Spleen (tissue), 7 donors: ENCODE data around the gene LPIN3.

Experiments
- CTCF ChIP-seq, 11 experiments: fragments of 200-600 bp in 7 of 11; fragments of 450-650 bp in 4 of 11; sonication (generic) in 4 of 11; IDR thresholded peaks in 8 of 11; conservative IDR thresholded peaks in 3 of 11; 1 replicate in 7 of 11; 2 replicates in 4 of 11; pipeline versions ENCODE4 v1.4.0 to v1.8.0; 2016 to 2021; ENCODE audit warnings: antibody characterized with exemption in 11 of 11, inconsistent platforms in 4 of 11, mild to moderate bottlenecking in 1 of 11
- POLR2A ChIP-seq, 3 donors: fragments of 450-650 bp; IDR thresholded peaks; one replicate each; pipeline ENCODE4 v1.5.1; 2017; ENCODE audit warnings: antibody characterized with exemption in 3 of 3, mild to moderate bottlenecking in 1 of 3
- donor health status: DM: no; HTN: no; CAD: no; lungs with moderate emphysema.
- donor health status: DM: no; HTN: no; CAD: no.
- donor health status: DM: no; HTN: no; CAD: no.

GRCh38 chr20:41304002-41304401 is 36.6 kb upstream of the LPIN3 start:
- TF ChIP-seq CTCF (IDR thresholded peaks at IDR 0.05 in 8 of 11, conservative IDR thresholded peaks at IDR 0.05 in 3 of 11) (no peak), POLR2A (IDR thresholded peaks at IDR 0.05) (no peak)
